ENCODE results near the gene CTNND1.
A peak's percentile ranks its signal among the peaks of the same experiment; 100 is the strongest.
"Not testable (repeated sequence)": the region's sequence is repeated elsewhere in the genome, so short reads cannot be mapped to it uniquely, and the experiment has no call there.

Gene CTNND1

GRCh38 chr11:57761301-57762234 is at the start of gene CTNND1:
CTNND1 (plus strand) TSS chr11:57761802; CDS start chr11:57791479, 29,677 bp downstream.
- peak; percentile 97 for DNase-seq (ENCODE audit: low read depth in 2 of 2)

- DNase-seq (ENCODE audit: low read depth in 2 of 2): peak; percentile 99
These were observed 49.1 kb upstream of the CTNND1 start, which contains the start of gene TMX2 for GRCh38 chr11:57712256-57713150. TMX2 (plus strand) TSS chr11:57712593; CDS start chr11:57712619, 26 bp downstream.

GRCh38 chr11:57713835-57714234 is 47.8 kb upstream of the CTNND1 start:
- no peak for DNase-seq (ENCODE audit: low read depth in 2 of 2)

GRCh38 chr11:57716726-57717125 is 44.9 kb upstream of the CTNND1 start:
- DNase-seq (ENCODE audit: low read depth in 2 of 2): not testable (repeated sequence)

GRCh38 chr11:57727185-57727584 is 34.4 kb upstream of the CTNND1 start:
- no peak for DNase-seq (ENCODE audit: low read depth in 2 of 2)

- no peak for DNase-seq (ENCODE audit: low read depth in 2 of 2)
These were observed 32.8 kb upstream of the CTNND1 start for GRCh38 chr11:57728829-57729228.

- no peak for DNase-seq (ENCODE audit: low read depth in 2 of 2)
These were observed 32.1 kb upstream of the CTNND1 start for GRCh38 chr11:57729479-57729878.

- DNase-seq (ENCODE audit: low read depth in 2 of 2): no peak
These were observed 28.9 kb upstream of the CTNND1 start for GRCh38 chr11:57732661-57733060.

GRCh38 chr11:57735619-57736298 is 25.8 kb upstream of the CTNND1 start:
- no peak for DNase-seq (ENCODE audit: low read depth in 2 of 2)

GRCh38 chr11:57741132-57742086 is 20.2 kb upstream of the CTNND1 start, which contains the start of gene SELENOH:
SELENOH (plus strand) TSS chr11:57741491; CDS start chr11:57741596, 105 bp downstream.
- DNase-seq (ENCODE audit: low read depth in 2 of 2): peak; percentile 94

- no peak for DNase-seq (ENCODE audit: low read depth in 2 of 2)
These were observed 19.5 kb upstream of the CTNND1 start for GRCh38 chr11:57742087-57742452.

- no peak for DNase-seq (ENCODE audit: low read depth in 2 of 2)
These were observed 17.2 kb upstream of the CTNND1 start for GRCh38 chr11:57744357-57744756.

GRCh38 chr11:57745206-57745605 is 16.4 kb upstream of the CTNND1 start:
- no peak for DNase-seq (ENCODE audit: low read depth in 2 of 2)

GRCh38 chr11:57746920-57747319 is 14.7 kb upstream of the CTNND1 start:
- no peak for DNase-seq (ENCODE audit: low read depth in 2 of 2)

- no peak for DNase-seq (ENCODE audit: low read depth in 2 of 2)
These were observed 10.4 kb upstream of the CTNND1 start for GRCh38 chr11:57751176-57751575.

- no peak for DNase-seq (ENCODE audit: low read depth in 2 of 2)
These were observed 9.8 kb upstream of the CTNND1 start, which contains the start of gene BTBD18 for GRCh38 chr11:57751676-57752253. BTBD18 (minus strand) TSS chr11:57751819; CDS start chr11:57751188, 631 bp downstream.

GRCh38 chr11:57752954-57753353 is 8.6 kb upstream of the CTNND1 start:
- DNase-seq (ENCODE audit: low read depth in 2 of 2): no peak

- DNase-seq (ENCODE audit: low read depth in 2 of 2): no peak
These were observed 3.4 kb upstream of the CTNND1 start for GRCh38 chr11:57758174-57758573.

- no peak for DNase-seq (ENCODE audit: low read depth in 2 of 2)
These were observed 746 bp downstream of the CTNND1 start for GRCh38 chr11:57762235-57762861.

Measured in fibroblast of skin of left quadriceps (primary cell).